Left kidney (tissue), 2 donors: Measurements from ENCODE around the gene SLC4A5. TPM values are rescaled to one million over a fixed set of nuclear protein-coding genes. Genes with fewer than 3 reads are reported as not detected.

Experiments used
- DNase-seq: peaks from one replicate; pipeline ENCODE4 v3.0.0-alpha.2; 2013
- polyA plus RNA-seq: library from polyadenylated mRNA; unstranded; fragments of 120-200 nt; gene quantifications from one replicate; pipeline ENCODE4 v1.2.1, GENCODE V29; 2013; ENCODE audit not compliant: insufficient read length

Gene SLC4A5
- polyA plus RNA-seq, 1 donor = 3.7 TPM

DNA sequence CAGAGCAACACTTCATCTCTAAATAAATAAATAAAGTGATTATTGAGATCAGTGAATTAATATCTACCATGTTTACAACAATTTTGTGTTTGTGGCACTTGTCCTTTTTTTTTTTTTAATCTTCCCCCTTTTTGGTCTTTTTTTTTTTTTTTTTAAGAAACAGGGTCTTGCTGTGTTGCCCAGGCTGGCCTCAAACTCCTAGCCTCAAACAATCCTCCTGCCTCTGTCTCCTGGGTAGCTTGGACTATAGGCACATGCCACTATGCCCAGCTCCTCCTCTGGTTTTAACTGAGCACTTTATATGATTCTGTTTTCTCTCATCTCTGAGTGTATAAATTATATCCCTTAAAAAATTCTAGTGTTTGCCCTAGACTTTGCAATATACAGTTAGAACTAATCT lies 30.3 kb downstream of the SLC4A5 start:
- no peak for DNase-seq

DNA sequence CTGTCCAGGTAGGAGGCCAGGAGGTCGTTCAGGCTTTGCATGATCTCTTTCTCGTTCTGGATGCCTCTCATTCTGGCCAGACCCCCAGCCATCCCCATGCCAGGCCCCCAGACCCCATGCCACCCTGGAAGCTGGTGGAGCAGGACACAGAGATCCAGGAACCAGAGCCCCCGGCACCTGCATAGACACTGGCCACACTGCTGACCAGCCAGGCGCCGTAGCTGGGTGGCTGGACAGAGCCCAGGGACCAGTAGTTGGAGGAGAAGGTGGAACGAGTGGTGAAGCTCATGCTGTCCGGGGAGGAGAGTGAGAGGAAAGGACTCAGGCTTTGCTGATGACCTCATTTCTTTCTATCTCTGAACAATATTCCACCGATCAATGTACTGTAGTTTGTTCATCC lies 35.5 kb downstream of the SLC4A5 start:
- DNase-seq = no peak

DNA sequence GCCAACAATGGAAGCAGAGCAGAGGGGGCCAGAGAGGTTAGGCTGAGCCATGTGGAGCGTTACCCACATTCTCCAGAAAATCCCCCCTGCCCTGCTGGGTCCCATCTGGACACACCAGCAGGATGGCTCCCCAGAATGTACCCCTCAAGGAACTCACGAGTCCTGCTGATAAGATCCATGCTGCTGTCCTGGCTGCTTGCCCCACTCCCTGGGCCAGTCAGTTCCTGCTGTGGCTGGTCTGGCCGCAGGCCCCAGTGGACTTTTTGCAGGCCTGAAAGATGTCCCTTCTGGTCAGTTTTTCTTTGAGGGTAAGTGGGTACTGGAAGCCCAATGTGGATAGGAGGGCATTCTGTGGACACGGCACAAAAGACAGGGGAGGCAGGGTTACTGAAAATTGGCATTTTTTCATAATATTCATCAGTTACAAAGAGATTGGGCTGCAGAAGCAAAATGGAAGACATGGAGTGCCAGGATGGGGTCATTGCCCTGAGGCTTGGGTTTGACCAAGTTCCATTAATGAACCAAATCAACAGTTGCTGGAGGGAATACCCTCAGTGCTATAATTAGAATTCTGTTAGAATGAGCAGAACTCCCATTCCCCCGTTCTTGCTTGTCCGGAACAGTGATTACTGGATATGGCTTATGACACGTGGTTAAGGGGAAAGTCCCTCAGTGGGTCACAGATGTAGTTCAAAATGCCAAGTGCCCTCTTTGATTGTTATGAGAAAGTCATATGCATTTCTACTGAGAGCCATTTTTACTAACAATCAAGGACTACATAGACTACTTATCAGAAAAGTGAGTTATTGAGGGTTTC lies 38.7 kb downstream of the SLC4A5 start:
- DNase-seq = no peak

DNA sequence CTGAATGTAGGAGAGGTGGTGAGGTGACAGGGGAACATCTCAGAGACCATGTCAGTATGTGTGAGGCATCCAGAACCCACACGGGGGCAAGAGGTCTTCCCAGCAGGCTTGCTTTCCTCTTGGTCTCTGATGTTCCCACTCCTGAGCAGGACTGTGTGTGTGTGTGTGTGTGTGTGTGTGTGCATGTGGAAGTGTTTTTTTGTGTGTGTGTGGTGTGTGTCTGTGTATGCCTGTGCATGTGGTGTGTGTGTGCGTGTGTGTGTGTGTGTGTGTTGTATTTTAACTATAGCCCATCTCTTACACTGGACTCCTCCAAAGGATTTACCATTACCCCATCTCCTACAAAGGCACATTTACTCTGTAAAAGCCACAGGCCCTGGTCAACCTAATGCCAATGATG lies 40.4 kb downstream of the SLC4A5 start:
- no peak for DNase-seq

DNA sequence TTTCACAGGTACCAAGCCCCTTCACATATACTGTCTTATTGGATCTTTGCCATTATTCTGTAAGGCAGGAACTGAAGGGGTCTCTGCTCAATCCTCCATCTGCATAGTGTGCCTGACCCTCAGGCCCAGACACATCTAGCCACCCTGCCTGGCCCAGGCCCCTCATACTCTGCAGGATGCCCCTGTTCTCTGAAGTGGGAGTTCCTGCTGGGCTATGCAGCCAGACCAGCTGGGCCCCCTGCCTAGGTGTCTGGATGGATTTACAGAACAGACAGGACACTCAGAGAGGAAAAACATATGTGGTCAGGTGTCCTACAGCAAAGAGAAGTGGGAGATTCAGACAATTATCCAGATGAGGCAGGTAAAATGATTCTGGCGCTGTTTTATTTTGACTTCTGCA lies 42.0 kb downstream of the SLC4A5 start:
- DNase-seq = no peak

DNA sequence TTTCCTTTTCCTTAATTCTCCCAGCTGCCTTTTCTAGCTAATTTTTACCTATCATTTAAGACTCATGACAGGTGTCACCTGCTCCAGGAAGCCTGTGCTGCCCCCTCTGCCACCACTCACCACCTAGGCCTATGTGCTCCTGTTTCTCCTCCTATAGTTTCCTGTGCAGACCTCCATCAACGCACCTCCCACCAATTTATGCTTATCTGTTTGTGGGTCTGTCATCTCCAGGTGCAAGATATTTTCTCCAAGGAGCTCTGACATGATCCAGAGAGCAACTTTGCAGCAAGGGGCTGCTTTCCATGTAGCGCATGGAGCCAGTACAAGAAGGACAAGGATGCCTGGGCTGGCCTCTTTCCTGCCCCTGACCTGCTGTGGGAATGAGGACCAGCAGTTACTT lies 42.7 kb downstream of the SLC4A5 start:
- no peak for DNase-seq

DNA sequence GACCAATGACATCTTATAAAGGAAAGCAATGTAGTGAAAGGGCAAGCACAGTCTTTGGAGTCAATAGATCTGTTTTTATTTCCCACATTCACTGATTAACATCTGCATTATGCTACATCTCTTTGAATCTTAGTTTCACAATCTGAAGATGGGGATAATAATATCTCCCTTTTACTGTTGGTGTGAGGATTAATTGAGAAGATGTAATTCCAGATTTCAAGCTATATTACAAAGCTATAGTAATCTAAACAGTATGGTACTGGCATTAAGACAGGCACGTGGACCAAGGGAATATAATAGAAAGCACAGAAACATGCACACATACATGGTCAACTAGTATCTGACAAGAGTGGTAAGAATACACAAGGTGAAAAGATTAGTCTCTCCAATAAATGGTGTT lies 45.3 kb downstream of the SLC4A5 start:
- DNase-seq = no peak

DNA sequence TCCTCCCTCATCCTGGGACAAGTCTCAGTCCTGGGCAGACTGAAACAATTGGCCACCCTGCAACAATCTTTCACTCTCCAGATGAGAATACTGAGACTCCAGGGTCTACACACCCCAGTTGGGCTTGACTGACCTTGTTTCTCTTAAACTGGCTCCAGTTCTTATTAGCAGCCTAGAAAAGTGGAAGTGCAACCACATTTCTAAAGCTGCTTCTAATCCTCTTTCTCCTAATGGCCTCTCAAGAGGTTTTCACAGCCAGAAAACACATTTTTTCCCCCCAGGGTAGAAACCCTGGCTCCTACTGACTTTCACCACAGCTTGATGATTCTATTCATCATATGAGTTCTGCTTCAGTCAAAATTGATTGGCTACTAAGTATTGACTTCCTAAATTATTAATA lies 45.8 kb downstream of the SLC4A5 start:
- DNase-seq = no peak

DNA sequence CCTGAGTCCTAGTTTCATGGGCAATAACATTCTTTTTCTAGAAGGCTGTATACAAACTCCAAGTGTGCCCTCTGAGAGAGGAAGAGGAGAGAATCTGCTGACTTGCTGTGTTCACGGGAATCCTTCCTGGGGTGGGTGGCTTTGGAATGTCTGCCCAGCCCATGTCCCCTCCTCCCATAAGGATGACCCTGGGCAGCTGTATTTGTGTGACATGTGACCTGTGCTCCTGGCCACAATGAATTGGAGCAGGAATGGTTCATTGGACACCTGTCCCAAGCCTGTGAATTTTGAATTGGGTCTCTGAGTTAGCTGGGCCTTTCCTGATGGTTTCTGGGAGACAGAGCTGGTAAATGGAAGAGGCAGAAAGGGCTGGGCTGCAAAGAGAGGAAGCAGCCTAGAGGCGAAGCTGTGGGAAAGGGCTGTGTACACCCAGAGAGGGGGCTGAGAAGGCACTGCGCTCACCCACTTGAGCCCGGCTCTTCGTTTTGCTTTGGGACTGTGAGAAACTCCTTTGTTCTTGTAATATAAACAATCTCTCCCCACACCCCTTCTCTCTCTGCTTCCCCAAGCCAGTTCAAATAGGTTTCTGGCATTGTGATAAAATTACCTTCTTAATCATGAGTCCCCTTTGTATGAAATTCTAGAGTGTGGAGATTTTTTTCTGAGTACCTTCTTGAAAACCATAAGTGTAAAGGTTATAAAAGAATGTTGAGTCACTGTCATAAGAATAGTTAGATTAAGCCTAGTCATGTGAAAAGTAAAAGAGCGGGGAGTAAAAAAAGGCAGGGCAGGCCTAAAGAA lies 49.8 kb downstream of the SLC4A5 start:
- no peak for DNase-seq

DNA sequence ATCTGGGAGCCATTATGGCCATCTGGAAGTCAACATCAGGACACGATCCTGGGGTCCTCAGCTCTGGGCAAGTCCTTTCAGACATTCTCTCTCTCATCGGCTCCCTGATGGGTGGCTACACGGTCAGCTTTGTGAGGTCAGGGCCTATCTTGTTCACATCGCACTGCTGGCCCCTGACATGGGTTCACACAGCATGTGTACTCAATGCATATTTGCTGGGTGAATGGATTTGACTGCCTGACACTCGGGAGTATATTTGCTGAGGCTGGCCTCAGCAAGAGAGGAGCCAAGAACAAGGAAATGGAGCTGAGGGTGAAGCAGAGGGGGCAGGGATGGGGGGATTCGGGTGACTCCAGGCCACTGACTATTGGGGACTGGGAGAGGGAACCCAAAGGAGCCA lies 50.5 kb downstream of the SLC4A5 start:
- no peak for DNase-seq

DNA sequence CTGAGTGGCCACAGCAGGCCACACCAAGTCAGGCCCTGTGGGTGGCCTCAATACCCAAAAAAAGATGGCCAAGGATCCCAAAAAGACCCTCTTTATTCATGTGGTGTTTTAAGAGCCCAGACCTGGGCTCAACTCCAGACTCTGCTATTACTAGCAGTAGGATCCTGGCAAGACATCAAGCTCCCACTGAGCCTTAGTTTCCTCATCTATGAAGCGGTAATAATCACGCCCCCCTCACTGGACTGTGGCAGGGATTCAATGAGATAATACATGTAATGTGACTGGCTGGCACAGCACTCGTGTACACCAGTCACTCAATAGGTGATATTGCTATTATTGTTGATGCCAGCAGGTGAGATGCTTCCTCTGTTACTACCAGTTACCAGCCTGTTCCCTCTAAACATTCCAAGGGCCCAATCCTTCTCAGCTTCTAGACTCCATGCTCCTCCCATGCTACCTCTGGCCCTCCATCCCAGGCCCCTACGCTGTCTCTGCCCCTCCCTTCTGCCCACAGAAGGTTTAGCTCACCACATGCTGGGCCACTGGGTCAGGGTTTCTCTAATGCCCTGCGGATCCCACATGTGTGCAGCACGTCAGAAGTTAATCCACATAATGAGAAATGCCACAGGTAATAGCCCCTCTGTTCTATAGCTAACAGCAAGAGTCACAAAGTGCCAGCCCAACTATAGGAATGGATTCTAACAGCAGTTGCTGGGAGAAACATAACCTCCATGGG lies 51.2 kb downstream of the SLC4A5 start:
- no peak for DNase-seq

DNA sequence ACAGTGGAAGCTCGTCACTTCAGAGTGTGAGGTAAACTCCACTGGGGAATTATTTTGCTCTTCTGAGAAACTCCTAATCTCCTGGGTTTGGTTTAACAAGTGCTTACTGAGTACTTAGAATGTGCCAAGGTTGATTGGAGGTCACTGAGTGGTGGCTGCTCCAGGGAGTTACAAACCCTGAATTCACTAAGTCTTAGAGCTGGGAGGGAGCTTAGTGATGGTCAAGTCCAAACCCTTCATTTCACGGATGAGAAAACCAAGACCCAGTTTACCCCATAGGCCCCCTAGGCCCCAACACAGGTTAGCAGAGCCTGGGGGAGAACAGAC lies 52.0 kb downstream of the SLC4A5 start:
- no peak for DNase-seq

DNA sequence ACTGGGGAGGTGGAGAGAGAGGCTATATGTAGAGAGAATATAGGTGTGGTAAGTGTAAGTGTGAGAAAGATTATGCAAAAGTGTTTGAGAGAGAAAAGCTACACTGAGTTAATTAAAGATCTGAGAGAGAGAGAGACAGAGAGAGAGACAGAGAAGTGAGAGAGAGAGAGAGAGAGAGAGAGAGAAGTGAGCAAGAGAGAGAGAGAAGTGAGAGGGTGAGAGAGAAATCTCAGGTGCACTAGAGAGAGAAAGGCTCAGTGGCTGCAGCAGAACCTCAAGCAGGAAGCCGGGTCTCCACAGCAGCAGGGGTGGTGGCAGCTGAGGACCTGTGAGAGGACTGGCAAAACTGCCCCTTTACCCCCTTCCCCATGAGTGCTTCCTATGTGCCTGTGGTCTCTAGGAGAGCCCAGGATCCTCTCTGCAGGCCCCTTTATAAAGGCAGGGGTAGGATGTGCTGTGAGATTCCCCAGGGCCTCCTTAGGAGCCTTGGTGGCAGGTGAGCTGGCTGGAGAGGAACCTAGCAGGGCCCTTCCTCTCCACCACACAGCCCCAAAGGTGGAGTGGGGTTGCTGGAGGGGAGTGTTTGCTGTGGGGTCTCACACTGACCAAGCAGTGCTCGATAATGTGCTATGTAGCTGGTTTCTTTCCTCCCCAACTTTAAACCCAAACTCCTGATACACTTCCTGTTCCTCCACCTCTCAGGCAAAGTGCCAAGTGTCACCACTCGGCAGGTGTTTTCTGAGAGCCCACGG lies 52.6 kb downstream of the SLC4A5 start:
- no peak for DNase-seq

DNA sequence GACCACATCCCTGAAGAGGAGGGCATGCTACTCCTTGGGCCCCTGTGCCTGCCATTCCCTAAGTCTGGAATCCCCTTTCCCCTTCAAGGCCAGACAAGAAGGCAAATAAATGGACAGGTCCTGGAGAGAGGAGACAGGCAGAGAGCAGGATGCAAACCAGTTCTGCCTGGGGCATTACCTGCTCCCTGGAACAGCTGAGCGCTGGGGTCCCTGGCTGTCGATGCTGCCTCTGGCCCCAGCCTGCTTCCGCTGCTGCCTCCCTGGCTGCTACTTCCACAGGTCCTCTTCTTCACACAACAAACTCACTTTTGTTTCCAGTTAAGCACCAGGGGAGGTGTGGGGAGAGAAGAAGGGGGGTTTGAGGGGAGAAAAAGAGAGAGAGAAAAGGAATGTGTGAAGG lies 53.1 kb downstream of the SLC4A5 start:
- DNase-seq = no peak

DNA sequence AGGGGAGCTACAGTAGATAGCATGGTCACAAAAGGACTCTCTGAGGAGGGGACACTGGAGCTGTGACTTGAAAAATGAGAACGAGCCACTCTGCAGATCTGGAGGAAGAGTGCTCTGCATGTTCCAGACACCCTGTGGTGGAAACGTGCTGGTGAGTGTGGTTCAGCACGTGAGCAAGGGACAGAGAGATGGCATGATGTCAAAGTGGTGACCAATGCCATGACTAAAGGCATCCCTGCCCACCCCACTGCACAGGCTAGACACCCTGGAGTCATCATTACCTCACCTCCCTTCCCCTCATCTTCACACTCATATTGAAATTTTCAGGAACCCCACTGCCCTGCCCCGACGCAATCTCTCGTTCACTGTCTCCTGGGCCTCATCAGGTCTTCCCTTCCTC lies 56.5 kb downstream of the SLC4A5 start:
- DNase-seq = no peak

DNA sequence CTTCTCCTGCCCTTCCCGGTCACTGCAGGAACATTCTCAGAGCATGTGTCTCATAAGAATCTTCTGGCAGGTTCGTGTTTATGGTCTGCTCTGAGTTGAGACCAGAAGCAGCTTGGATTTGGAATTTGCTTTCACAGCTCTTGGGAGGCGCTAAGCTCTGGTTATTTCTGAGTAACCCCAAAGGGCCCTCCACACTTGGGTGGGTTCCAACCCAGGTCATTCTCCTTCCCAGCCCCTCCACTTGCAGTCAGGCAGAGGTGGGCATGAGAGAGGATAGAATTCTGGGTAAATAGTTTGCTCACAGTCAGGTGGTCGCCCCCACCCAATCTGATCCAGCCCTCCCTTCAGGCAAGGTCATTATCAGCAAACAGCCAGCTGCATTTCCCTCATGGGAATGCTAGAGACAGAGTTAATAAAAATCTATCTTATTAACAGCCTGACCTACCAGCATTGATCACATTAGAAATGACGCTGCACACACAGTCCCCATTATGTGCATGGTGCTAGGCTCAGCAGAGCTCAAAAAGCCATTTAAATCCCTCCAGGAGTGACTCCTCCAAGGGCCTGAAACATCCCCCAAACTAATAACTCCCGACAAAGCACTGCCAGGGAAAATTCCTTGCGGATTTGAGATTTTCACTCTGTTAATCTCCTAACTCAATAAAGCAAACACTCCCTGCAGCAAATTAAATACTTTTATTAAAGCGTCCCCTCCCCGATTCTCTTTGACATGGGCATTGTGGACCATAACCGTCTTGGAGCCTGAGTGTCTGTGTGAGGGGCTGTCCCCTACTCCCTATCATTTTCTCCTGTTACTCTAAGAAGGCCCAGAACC lies 61.9 kb downstream of the SLC4A5 start:
- no peak for DNase-seq

DNA sequence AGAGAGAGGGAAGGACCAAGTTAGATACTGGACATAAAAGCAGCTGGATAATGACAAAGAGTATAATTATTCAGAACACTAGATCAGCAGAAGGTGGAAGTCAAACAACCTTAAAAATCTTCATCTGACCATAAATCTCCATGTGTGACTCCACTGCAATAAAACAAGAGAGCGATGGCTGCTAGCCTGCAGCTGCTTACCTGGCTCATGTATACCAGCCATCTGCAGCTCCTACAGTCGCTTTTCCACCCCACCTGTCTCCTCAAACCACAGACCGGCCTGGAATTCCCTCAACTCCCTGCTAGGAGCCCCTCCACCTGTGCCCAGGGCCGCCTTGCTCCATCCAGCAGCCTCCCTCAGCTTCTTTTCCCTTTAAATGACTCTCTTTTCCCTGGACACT lies 64.5 kb downstream of the SLC4A5 start:
- no peak for DNase-seq

DNA sequence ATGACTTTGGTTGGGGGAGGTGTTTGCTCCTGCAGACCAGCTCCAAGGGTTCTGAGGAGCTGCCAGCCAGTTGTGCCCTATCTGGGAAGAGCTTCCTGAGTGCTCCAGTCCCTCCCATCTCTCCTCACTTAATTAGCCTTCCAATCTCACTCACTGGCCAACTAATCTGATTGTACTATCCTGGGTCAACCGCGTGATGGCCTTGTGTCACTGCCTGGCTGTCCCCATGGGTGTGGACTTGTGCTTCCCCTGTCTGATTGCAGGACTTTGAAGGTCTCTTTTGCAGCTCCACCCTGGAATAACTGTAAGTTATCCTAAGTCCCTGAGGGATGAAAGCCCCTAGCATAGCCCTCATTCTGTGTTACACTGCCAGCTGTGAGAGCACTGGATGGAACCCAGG lies 65.0 kb downstream of the SLC4A5 start:
- no peak for DNase-seq

DNA sequence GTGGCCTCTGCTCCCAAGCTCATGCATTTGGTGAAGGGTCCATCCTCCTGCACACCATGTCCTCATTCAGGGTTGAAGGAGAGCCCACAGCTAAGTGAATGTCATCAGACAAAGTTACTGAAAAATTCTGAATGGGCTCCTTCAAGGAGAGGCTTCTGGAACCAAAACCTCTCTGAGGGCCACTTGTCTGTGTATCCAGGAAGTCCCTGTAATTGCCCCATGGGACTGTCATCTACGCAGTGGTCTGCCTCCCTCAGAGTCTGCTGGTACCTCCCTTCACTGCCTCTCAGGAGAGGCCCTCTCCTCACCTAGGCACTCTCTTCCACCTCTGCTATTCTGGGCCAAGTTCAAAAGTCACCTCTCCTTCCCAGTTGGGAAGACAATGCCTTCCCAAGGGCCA lies 68.0 kb downstream of the SLC4A5 start:
- DNase-seq = no peak

DNA sequence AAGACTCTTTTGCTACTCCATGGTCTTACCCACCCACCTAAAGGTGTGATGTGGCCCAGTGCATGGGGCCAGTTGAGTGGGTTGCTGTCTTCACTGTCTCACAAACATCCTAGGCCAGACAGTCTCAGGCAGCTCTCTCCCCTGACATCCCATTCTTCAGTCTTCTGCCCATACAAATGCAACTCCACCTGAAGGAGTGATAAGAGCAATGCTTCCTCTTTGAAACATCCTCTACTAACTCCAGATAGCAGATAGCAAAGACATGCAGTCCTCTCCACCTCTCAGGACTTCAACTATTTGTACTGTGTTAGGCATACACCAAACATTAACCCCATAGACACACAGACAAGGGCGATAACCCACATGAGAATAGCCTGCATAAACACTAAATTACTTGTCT lies 73.5 kb downstream of the SLC4A5 start:
- no peak for DNase-seq

DNA sequence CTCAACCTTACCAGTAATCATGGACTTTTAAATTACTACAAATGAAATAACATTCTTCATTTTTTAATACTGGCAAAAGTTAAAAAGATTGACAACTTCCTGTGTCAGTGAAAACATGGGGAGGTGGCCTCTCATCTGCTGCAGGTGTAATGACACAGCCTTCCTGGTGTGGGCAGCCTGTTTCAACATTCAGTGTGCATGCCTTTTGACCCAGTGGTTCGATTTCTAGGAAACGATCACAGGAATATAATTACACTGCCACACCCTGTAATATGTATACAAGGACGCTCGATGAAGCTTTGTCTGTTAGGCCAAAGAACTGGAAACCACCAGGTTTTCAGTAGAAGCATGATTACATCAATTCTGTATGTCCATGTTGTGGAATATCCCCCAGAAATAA lies 76.1 kb downstream of the SLC4A5 start:
- no peak for DNase-seq

DNA sequence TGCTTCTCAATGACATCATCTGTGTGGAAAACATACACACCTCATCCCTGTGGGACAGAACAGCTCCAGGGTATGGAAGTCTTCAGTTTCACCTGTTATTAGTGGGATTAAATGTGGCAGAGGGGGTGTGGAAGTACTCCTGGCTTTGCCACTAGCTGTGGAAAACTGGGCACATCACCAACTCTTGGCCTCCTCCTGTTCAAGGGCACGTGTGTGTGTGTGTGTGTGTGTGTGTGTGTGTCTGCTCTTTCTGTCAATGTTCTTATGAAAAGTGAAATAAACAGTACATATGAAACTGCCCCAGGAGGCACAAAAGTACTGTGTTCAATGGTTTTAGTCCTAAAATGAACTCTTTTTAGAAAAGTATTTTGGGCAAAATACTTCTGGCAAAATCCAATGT lies 78.9 kb downstream of the SLC4A5 start:
- no peak for DNase-seq
